Fibroblast of skin of left quadriceps (primary cell): ENCODE results near the gene NRG3.

ENCODE experiments used
- DNase-seq, 2 experiments: peaks; one replicate each; pipeline ENCODE4 v3.0.0-alpha.2; 2013; ENCODE audit warnings: low read depth in 2 of 2

NRG3 gene

DNA sequence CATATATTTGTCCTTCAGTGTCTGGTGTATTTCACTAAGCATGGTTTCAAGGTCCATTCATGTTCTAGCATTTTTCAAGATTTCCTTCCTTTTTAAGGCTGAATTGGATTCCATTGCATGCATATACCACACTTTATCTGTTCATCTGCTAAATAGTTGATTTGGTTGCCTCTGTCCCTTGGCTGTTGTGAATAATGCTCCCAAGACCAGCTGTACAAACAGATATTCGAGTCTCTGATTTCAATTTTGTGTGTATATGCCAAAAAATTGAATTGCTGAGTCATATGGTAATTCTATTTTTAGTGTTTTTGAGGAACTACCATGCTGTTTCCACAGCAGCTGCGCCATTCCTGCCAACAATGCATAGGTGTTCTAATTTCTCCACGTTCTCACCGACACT, 216.4 kb downstream of the NRG3 start:
- DNase-seq: no peak

DNA sequence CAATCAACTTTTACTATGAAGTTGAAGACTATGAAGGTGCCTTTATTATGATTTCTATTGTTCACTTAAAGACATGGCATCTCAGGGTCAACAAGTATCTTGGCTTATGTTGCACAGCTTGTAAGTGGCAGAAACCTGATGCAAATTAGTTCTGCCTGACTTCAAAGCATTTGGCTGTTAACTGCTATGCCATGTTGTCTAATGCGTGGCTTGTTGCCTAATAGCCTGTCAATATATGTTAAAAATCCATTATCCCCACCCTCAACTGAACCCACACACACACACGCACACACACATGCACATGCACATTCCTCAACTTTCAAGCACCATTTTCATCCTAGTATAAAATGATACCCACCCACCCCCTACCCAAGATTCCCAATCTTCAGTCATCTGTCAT, 217.1 kb downstream of the NRG3 start:
- no peak for DNase-seq

GRCh38 chr10:82124713-82125112, 249.7 kb downstream of the NRG3 start:
- no peak for DNase-seq

DNA sequence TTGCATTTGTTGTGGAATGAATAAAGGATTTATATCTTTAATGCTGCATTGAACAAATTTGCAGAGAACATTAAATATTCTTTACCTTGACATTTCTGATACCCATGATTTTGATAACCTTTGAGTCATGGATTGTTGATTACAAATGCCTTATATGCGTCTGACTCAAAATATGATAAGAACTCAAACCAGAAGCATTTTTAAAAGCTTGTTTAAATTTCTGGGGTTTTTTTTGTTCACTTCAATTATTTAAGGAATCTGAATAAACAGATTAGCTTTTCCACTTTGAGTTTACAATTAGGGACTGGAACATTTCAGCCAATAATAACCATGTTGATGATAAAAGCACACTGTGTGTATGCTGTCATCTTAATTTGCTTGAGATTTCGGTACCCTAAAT, 253.5 kb downstream of the NRG3 start:
- DNase-seq: no peak

DNA sequence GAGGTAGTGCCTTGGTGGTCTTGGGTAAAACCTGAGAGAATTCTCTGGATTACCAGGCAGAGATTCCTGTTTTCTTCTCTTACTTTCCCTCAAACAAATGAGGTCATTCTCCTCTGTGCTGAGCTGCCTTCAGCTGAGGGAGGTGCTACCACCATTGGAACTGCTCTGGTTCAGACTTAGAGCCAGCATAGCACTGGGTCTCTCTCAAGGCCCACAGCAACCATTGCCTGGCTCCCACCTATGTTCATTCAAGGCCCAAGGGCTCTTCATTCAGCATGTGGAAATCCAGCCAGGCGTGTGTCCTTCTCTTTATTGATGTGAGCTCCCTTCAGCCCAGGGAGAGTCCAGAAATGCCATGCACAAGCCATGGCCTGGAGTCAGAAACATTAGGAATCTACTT, 261.1 kb downstream of the NRG3 start:
- no peak for DNase-seq

GRCh38 chr10:82144153-82144552, 269.2 kb downstream of the NRG3 start:
- no peak for DNase-seq

DNA sequence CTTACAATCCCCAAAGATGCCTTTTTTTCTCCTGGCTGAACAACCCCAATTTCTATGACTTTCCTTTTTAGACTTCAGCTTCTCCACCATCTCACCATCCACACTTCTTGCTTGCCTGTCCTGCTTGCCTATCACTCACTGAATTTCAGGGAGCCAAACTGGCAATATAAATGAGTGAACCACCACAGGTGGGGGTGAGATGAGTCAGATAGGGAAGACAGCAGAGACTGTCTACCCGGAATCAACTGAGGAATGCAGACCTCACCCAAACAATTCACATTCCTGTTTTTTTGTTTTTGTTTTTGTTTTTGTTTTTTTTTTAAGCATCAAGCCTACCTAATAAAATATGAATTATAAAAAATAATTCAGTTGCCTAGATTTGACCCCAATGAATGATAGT, 273.8 kb downstream of the NRG3 start:
- DNase-seq: no peak

DNA sequence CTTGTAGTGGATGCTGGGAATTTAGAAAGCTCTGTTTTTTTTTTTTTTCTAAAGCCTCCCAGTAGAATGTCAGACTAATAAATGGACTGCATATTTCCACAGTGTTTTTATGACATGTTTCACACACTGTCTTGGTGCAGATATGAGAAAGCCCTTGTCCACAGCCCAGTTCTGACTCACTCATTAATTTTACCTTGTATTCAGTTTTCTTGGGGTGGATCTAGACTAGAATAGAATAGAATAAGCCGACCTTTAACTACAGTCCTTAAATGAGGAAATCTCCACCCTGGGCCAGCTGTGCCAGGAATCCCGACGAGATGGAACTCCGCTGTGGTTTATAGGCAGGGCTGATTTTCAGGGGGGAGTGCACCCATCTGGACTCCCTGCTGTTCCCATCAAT, 274.7 kb downstream of the NRG3 start:
- no peak for DNase-seq

DNA sequence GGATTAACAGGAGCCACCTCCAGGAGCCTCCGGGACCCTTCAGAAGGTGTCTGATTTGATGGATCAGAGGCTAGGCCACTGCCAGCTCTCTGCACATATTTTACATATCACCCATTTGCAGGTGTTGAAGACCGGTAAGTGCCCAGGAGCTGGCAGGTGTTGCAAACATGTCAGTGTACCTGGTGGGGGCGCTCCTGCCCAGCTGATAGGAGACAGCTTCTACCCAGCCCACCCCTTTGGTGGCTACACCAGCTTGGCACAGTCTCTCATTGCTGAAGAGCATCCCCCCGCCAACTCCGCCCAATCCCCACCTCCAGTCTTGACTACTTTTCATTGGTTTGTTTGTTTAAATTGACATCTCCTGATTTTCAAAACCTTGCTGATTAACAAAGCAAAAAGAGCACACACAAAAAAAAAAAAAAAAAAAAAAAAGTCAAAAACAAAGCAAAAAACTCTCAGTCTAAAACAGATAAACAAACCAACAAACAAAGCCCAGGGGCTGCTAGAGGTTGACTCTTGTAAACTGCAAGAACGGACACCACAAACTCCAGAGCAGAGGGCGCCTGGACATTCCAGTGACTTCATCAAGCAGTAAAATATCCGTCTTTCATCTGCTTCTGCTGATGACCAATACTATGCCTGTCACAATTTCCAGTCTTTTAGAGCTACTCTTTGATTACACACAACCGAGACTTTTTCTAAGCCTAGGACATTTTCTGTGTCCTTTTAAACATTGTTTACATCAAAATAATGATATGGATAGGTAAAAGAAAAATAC, 275.3 kb downstream of the NRG3 start:
- no peak for DNase-seq

DNA sequence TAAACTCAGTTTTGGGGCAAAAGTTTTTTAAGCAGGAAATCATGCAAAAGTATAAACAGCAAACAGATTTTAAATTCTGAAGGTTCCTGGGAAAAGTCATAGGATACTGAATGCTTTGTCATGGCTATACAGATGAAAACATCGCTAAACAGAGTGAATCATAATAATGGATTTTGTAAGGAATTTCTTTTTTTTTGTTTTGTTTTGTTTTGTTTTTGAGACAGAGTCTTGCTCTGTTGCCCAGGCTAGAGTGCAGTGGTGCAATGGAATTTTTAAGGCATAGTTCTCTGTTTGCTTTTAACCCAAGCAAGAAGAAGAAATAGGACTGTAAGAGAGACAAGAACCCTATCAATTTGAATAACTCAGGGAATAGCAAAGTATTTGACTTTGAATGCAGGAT, 285.3 kb downstream of the NRG3 start:
- DNase-seq: no peak

DNA sequence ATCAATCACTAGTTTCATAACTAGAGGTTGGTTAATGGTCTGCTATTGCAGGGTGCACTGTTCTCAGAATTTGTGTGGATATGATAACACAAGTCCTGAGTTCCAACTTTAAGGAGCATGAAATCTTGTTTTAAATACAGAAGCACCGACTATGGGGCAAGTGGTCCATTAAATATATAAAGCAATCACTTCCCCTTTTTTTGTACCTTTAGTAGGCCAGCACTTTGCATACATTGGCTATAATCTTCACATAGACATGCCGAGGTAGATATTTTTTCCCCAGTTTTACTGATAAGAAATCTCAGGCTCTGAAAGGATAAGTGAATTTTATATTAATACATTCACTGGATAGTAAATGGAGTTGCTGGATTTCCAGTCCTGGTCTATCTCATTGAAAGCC, 286.3 kb downstream of the NRG3 start:
- DNase-seq: no peak

DNA sequence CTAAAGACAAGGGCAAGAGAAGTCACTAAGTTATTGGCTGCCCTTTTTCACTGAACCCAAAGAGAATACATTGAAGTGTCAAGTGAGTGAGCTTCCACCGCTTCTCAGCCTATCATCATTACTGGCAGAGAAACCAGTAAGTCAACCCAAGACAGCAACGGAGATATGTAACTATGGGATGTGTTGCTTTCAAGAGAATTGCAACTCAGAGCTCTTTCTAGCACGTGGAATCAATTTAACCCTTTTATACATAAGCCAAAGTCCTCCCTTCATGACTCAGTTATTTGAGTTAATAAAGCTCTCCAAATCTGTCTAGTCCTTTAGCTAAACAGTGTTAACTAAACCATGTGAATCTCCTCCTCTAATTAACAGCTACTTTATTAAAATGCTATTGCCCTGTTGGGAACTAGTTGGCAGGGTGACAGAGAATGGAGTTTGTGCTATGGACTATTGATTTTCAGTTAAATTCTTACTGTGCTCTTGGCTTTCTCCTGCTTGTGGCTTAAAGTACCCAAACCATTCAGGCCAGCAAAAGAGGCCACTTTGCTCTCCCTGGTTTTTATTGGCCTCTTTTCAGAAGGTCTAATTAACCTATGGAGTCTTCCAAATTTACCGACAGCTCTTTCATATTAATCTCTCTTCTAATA, 287.7 kb downstream of the NRG3 start:
- no peak for DNase-seq

DNA sequence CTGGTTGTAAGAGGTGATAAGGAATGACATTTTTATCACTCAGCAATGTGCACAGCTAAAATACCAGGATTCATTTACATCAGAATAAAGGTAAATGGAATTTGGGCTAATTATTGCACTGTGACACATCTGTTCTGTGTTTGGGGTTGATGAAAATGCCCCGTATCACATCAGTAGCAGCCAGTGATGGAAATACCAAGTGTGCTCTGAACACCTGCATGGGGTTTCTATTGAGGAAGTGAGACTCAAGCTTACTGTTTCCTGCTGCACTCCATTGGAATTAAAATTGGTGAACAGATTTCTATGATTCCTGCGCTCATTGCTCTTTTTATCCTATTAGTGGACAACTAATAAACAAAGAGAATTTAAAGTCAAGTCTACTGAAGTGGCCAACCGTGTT, 296.9 kb downstream of the NRG3 start:
- no peak for DNase-seq

DNA sequence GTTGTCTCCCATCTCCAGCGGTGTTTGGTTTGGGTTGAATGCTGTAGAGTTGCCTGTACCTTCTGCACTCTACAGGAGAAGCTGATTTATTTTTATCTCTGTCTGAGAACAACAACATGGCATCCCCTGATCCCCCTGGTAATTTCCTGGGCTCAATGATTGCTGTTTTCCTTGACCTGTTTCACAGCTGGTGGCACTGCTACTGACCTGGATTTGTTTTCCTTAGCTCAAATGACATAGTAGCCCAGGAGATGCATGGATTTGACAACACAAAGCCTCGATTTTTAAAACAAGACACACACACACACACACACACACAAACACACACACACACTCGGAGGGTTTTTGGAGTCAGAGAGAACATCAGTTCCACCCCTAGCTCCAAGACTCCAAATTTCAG, 301.6 kb downstream of the NRG3 start:
- no peak for DNase-seq

DNA sequence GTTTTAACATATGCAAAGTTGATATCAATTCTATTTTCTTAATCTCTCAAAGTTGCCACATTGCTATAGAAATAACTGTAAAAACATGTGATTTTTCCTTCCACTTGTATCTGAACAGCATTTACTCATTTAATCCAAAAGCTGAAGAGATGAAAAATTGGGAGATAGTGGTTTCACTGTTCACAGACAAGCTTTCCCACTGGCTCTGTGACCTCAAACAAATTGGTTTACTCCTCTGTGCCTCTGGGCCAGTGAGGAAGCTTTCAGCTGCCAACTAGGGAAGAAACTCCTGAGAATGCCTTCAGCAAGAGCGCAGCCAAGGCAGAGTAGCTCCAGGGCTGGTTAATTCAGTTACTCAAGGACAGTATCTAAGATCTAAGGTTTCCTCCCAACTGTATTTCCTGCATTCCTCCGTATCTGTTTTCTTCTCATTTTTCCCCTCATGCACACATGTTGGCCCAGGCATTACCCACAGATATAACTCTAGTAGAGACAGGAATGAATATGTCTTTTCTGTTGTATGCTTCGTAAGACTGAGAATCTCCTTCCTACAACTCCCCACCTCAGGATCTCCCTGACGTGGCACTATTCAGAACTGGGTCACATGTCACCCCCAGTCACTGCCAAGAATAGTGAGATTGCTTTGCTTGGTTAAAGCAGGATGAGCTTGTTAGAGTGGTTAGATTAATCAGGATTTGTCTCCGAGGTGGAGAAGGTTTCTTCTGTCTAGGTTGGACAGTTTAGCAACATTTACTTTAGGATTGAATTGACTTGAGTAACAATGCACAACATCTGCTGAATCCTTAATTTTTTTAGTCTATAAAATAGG, 315.7 kb downstream of the NRG3 start:
- DNase-seq: no peak

- DNase-seq: no peak
These were observed 316.7 kb downstream of the NRG3 start for GRCh38 chr10:82191653-82192052.

DNA sequence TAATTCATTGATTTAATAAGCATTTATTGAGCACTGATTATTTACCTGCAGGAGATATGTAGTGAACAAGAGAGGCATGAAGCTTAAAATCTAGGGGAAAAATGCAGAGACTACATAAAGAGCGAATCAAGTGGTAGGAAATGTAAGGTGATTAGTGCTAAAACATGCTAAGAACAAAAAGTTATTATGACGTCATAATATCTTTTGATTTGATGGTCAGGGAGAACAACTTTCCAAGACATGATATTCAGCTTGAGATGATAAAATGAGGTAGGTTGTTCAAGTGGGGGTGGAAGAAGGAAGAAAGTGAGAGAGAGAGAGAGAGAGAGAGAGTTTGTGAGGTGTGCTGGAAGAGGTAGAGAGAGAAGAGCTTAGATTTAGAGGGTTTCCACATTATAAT, 317.7 kb downstream of the NRG3 start:
- no peak for DNase-seq

- no peak for DNase-seq
These were observed 319.4 kb downstream of the NRG3 start for GRCh38 chr10:82194419-82194818.

- DNase-seq: no peak
These were observed 331.8 kb downstream of the NRG3 start for GRCh38 chr10:82206831-82207230.

DNA sequence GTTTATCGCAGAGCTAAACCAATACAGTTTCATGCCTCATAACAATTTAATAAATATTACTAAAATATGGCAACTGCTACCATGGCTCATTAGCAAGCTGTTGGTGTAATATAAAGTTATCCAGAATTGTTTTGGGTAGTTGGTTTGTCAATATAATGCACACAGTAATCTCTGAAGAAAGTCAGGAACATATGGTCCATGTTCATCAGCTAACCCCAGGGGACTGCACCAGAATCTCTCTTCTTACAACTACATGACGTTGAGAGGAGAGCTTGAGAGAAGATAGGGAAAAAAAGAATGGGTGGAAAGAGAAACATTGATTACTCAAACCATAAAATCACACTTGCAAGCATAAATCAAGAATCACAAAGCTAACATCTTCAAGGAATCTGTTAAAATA, 333.7 kb downstream of the NRG3 start:
- DNase-seq: no peak

DNA sequence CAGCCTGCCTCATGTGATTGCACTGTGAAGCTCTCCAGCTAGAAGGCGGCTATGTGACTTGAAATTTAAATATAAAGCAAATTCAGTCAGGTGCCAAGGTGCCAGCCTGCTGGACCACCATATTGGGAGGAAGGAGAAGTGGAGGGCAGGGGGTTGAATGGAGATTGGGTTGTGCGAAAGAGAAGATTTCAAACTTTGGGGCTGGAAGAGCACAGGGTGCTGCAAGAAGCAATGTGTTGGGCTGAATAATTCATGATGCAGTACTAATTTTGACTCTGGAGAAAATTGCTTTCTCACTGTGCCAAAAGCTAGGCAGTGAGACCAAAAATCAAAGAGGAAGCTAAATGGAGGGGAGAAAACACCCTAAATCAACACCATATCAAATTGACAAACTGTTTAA, 335.3 kb downstream of the NRG3 start:
- no peak for DNase-seq

DNA sequence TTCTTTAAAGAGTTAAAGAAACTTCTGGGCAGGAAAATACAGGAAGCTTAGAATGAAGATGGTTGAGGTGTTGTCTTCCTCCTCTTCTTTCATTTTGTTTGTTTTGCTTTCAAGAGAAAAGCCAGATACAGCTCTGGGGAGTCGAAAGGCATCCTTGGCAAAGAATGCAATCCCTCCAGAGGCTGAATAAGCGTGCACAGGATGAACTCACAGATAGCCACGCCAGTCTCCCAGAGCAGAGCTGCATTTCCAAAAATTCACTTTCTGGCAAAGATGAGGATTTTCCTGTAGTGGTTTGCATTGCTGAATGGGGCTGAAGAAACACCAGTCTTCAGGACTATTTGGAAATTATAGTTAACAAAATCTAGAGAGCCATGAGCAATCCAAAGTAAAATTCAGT, 336.4 kb downstream of the NRG3 start:
- DNase-seq: no peak

DNA sequence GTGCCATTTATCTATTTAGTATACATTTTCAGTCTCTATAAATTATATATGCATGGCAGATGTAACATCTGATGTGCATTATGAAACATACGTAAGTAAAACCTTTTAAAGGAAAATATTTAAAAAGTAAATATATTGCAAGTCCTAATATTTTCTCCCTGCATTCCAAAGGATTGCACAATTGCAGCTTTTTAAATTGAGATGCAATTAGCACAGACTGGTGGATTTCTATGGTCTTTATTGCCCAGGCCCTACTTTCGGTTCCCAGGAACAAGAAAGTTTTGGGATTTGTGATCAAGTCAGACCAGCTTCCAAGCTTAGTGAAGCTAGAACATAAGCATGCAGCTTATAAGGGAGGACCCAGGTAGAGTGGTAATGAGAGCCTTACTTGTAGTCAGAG, 337.8 kb downstream of the NRG3 start:
- peak; percentile 2 to 8 for DNase-seq
